ENCODE results near the gene NOS1.

NOS1 gene

GRCh38 chr12:117272690-117273089 is 88.7 kb downstream of the NOS1 start:
- H3K4me3 ChIP-seq (ENCODE audit: low read length), result no peak overlapping the region
- TF ChIP-seq CTCF (IDR thresholded peaks at IDR 0.05; ENCODE audit: insufficient read depth, low read depth, low read length, missing control alignments), result no peak
- no peak for DNase-seq (ENCODE audit: low read depth)

GRCh38 chr12:117262749-117263148 is 98.7 kb downstream of the NOS1 start:
- no peak for TF ChIP-seq CTCF (IDR thresholded peaks at IDR 0.05; ENCODE audit: insufficient read depth, low read depth, low read length, missing control alignments)
- H3K4me3 ChIP-seq (ENCODE audit: low read length), result no peak overlapping the region
- no peak for DNase-seq (ENCODE audit: low read depth)

- no peak for TF ChIP-seq CTCF (IDR thresholded peaks at IDR 0.05; ENCODE audit: insufficient read depth, low read depth, low read length, missing control alignments)
- peak; percentile 34 for DNase-seq (ENCODE audit: low read depth)
- no peak overlapping the region for H3K4me3 ChIP-seq (ENCODE audit: low read length)
These were observed 100.2 kb downstream of the NOS1 start for GRCh38 chr12:117261247-117261646.

- no peak for TF ChIP-seq CTCF (IDR thresholded peaks at IDR 0.05; ENCODE audit: insufficient read depth, low read depth, low read length, missing control alignments)
- no peak overlapping the region for H3K4me3 ChIP-seq (ENCODE audit: low read length)
- no peak for DNase-seq (ENCODE audit: low read depth)
These were observed 106.0 kb downstream of the NOS1 start for GRCh38 chr12:117255386-117255785.

GRCh38 chr12:117243488-117243887 is 117.9 kb downstream of the NOS1 start:
- no peak for DNase-seq (ENCODE audit: low read depth)

GRCh38 chr12:117241697-117242096 is 119.7 kb downstream of the NOS1 start:
- H3K4me3 ChIP-seq (ENCODE audit: low read length), result no peak overlapping the region
- no peak for DNase-seq (ENCODE audit: low read depth)
- no peak for TF ChIP-seq CTCF (IDR thresholded peaks at IDR 0.05; ENCODE audit: insufficient read depth, low read depth, low read length, missing control alignments)

More at GRCh38 chr12:117243488-117243887, 117.9 kb downstream of the NOS1 start:
- no peak for TF ChIP-seq CTCF (IDR thresholded peaks at IDR 0.05; ENCODE audit: insufficient read depth, low read depth, low read length, missing control alignments)
- H3K4me3 ChIP-seq (ENCODE audit: low read length), result no peak overlapping the region

GRCh38 chr12:117240081-117240755 is 121.2 kb downstream of the NOS1 start:
- TF ChIP-seq CTCF (IDR thresholded peaks at IDR 0.05; ENCODE audit: insufficient read depth, low read depth, low read length, missing control alignments), result no peak
- no peak overlapping the region for H3K4me3 ChIP-seq (ENCODE audit: low read length)
- no peak for DNase-seq (ENCODE audit: low read depth)

Data from epithelial cell of esophagus (primary cell).